H1 (cell line): ENCODE data around the gene MMP1. TPM values are rescaled to one million over a fixed set of nuclear protein-coding genes. Genes with fewer than 3 reads are reported as not detected.

Source experiments
- CTCF ChIA-PET: fragments of 300-600 bp; sonication (Branson Sonifier 250); formaldehyde crosslinking; loops from one replicate; lab custom pipeline; 2021; ENCODE audit not compliant: partially characterized antibody; lab: Charles Lee
- POLR2A ChIA-PET: fragments of 300-600 bp; sonication (Branson Sonifier 250); formaldehyde crosslinking; loops from one replicate; lab custom pipeline; 2021; ENCODE audit warnings: inconsistent platforms; ENCODE audit not compliant: partially characterized antibody; lab: Charles Lee
- DNase-seq, 2 experiments: peaks; one replicate each; pipeline versions ENCODE4 v3.0.0 to v3.0.0-alpha.2; 2010 to 2022; ENCODE audit warnings: low spot score in 2 of 2, low read depth in 1 of 2, mixed read lengths in 1 of 2
- FAIRE-seq: peaks from 2 replicates; lab custom pipeline; 2011; peaks lifted over from hg19 to GRCh38; lab: Jason Lieb, UNC
- H2AFZ ChIP-seq: 2 replicates; pipeline ENCODE4 v1.8.1; 2012; ENCODE audit warnings: low read length, inconsistent platforms
- H2AK5ac ChIP-seq: 2 replicates; pipeline ENCODE4 v1.6.1; 2013; ENCODE audit warnings: low read depth, low read length
- H2BK120ac ChIP-seq: replicated peaks from 2 replicates; pipeline ENCODE3; 2013; ENCODE audit warnings: low read depth, low read length, inconsistent platforms
- H2BK12ac ChIP-seq: 2 replicates; pipeline ENCODE4 v1.6.1; 2013; ENCODE audit warnings: low read depth, low read length
- H2BK15ac ChIP-seq: 2 replicates; pipeline ENCODE4 v1.6.1; 2013; ENCODE audit warnings: low read length
- H2BK20ac ChIP-seq: 2 replicates; pipeline ENCODE4 v1.6.1; 2013; ENCODE audit warnings: low read length
- H2BK5ac ChIP-seq: 2 replicates; pipeline ENCODE4 v1.6.1; 2013; ENCODE audit warnings: low read depth, low read length
- H3K14ac ChIP-seq: 2 replicates; pipeline ENCODE4 v1.6.1; 2013; ENCODE audit warnings: inconsistent platforms; ENCODE audit not compliant: insufficient read length
- H3K18ac ChIP-seq: 2 replicates; pipeline ENCODE4 v1.6.1; 2013; ENCODE audit warnings: low read length; ENCODE audit errors: extremely low read depth
- H3K23ac ChIP-seq: 2 replicates; pipeline ENCODE4 v1.6.1; 2013; ENCODE audit warnings: inconsistent platforms; ENCODE audit not compliant: insufficient read length
- H3K23me2 ChIP-seq: 2 replicates; pipeline ENCODE4 v1.6.1; 2013; ENCODE audit warnings: low read depth, low read length
- H3K27ac ChIP-seq: 2 replicates; pipeline ENCODE4 v1.6.1; 2011; ENCODE audit warnings: low read depth, low read length, inconsistent platforms
- H3K27me3 ChIP-seq, 4 experiments: replicated peaks in 1 of 4; 1 replicate in 1 of 4; 2 replicates in 3 of 4; pipeline versions ENCODE4 v1.6.1 to v1.8.1; 2011 to 2013; ENCODE audit warnings: low read length in 3 of 4, mild to moderate bottlenecking in 3 of 4, inconsistent platforms in 2 of 4, mixed read lengths in 2 of 4, moderate library complexity in 1 of 4; ENCODE audit not compliant: control insufficient read depth in 3 of 4, insufficient read depth in 3 of 4; ENCODE audit errors: extremely low read depth in 1 of 4
- H3K36me3 ChIP-seq, 4 experiments: 2 replicates each; pipeline versions ENCODE4 v1.6.1 to v1.8.1; 2011 to 2013; ENCODE audit warnings: mild to moderate bottlenecking in 4 of 4, low read length in 3 of 4, moderate library complexity in 2 of 4, control low read depth in 1 of 4, inconsistent platforms in 1 of 4; ENCODE audit not compliant: insufficient read depth in 4 of 4, control insufficient read depth in 2 of 4
- H3K4ac ChIP-seq: replicated peaks from 2 replicates; pipeline ENCODE3; 2013; ENCODE audit warnings: low read length, low read depth, mixed read lengths, inconsistent platforms; ENCODE audit not compliant: insufficient read length
- H3K4me1 ChIP-seq, 4 experiments: replicated peaks in 1 of 4; 1 replicate in 1 of 4; 2 replicates in 3 of 4; pipeline versions ENCODE4 v1.6.1 to v1.8.1; 2011 to 2013; ENCODE audit warnings: low read length in 3 of 4, inconsistent platforms in 2 of 4, mixed read lengths in 1 of 4; ENCODE audit not compliant: insufficient read depth in 4 of 4, control insufficient read depth in 3 of 4
- H3K4me2 ChIP-seq, 2 experiments: 2 replicates each; pipeline versions ENCODE4 v1.6.1 to v1.8.1; 2011 to 2013; ENCODE audit warnings: low read depth in 2 of 2, low read length in 2 of 2, control low read depth in 1 of 2, inconsistent platforms in 1 of 2, mild to moderate bottlenecking in 1 of 2; ENCODE audit not compliant: insufficient read depth in 1 of 2
- H3K4me3 ChIP-seq, 4 experiments: fragments of 200-600, 300-600 bp in 1 of 4; sonication (generic), shearing (Covaris generic), sonication (Bioruptor Twin) in 1 of 4; 2 replicates each; pipeline versions ENCODE4 v1.5.1 to v1.8.1; 2011 to 2016; ENCODE audit warnings: low read length in 4 of 4, low read depth in 3 of 4, control low read depth in 2 of 4, inconsistent platforms in 2 of 4, mild to moderate bottlenecking in 2 of 4, mixed read lengths in 1 of 4, moderate library complexity in 1 of 4; ENCODE audit not compliant: insufficient read depth in 2 of 4; ENCODE audit errors: extremely low read depth in 1 of 4
- H3K56ac ChIP-seq: replicated peaks from 2 replicates; pipeline ENCODE3; 2013; ENCODE audit warnings: low read depth, mild to moderate bottlenecking, mixed read lengths, low read length, inconsistent platforms; ENCODE audit not compliant: insufficient read length
- H3K79me1 ChIP-seq: 2 replicates; pipeline ENCODE4 v1.6.1; 2013; ENCODE audit warnings: low read depth, low read length, control low read depth
- H3K79me2 ChIP-seq, 2 experiments: 2 replicates each; pipeline versions ENCODE4 v1.6.1 to v1.8.1; 2012 to 2013; ENCODE audit warnings: low read length in 2 of 2, mild to moderate bottlenecking in 2 of 2, inconsistent platforms in 1 of 2; ENCODE audit not compliant: insufficient read depth in 2 of 2, control insufficient read depth in 1 of 2
- H3K9ac ChIP-seq, 4 experiments: replicated peaks in 1 of 4; 1 replicate in 1 of 4; 2 replicates in 3 of 4; pipeline versions ENCODE4 v1.6.1 to v1.8.1; 2011 to 2013; ENCODE audit warnings: low read depth in 3 of 4, low read length in 3 of 4, control low read depth in 2 of 4, mild to moderate bottlenecking in 2 of 4, moderate library complexity in 2 of 4, inconsistent platforms in 1 of 4; ENCODE audit errors: extremely low read depth in 1 of 4
- H3K9me3 ChIP-seq, 2 experiments: 2 replicates each; pipeline versions ENCODE4 v1.6.1 to v1.8.1; 2012 to 2013; ENCODE audit warnings: mild to moderate bottlenecking in 2 of 2, moderate library complexity in 2 of 2, control low read depth in 1 of 2, inconsistent platforms in 1 of 2, low read depth in 1 of 2, low read length in 1 of 2, mixed read lengths in 1 of 2; ENCODE audit not compliant: insufficient read depth in 2 of 2
- H4K20me1 ChIP-seq, 2 experiments: replicated peaks in 1 of 2; 2 replicates each; pipeline versions ENCODE3 to v1.8.1; 2011 to 2013; ENCODE audit warnings: inconsistent platforms in 2 of 2, low read length in 2 of 2, mild to moderate bottlenecking in 1 of 2; ENCODE audit not compliant: insufficient read depth in 2 of 2, control insufficient read depth in 1 of 2
- H4K5ac ChIP-seq: 2 replicates; pipeline ENCODE4 v1.6.1; 2013; ENCODE audit warnings: low read length, low read depth, mixed read lengths, inconsistent platforms; ENCODE audit not compliant: insufficient read length
- H4K8ac ChIP-seq: 2 replicates; pipeline ENCODE4 v1.8.0; 2013; ENCODE audit warnings: mild to moderate bottlenecking, moderate library complexity, low read length, inconsistent platforms; ENCODE audit not compliant: insufficient read depth; ENCODE audit errors: extremely low read depth
- H4K91ac ChIP-seq: replicated peaks from 2 replicates; pipeline ENCODE3; 2013; ENCODE audit warnings: low read length, mixed read lengths, inconsistent platforms; ENCODE audit not compliant: insufficient read length
- CEBPB ChIP-seq: IDR thresholded peaks from 2 replicates; pipeline ENCODE4 v1.6.1; 2012; ENCODE audit warnings: low read depth, low read length
- EZH2 ChIP-seq: fragments of 200-600 bp; sonication (generic); IDR thresholded peaks from 2 replicates; pipeline ENCODE4 v1.7.1; 2012; ENCODE audit warnings: low read depth, mild to moderate bottlenecking, moderate library complexity, low read length, inconsistent platforms; ENCODE audit not compliant: severe bottlenecking
- GTF2F1 ChIP-seq: IDR thresholded peaks from 2 replicates; pipeline ENCODE4 v1.6.1; 2012; ENCODE audit warnings: low read depth, low read length, improper control_type of control experiment, borderline replicate concordance
- JUN ChIP-seq: IDR thresholded peaks from 2 replicates; pipeline ENCODE4 v1.6.1; 2011; ENCODE audit warnings: low read depth, mild to moderate bottlenecking, improper control_type of control experiment, low read length
- JUND ChIP-seq: IDR thresholded peaks from 2 replicates; pipeline ENCODE4 v1.6.1; 2011; ENCODE audit warnings: mild to moderate bottlenecking, improper control_type of control experiment, low read length
- KDM1A ChIP-seq: fragments of 200-600, 300-600 bp; sonication (generic); IDR thresholded peaks from 2 replicates; pipeline ENCODE4 v1.7.1; 2016; ENCODE audit warnings: mild to moderate bottlenecking, low read length, borderline replicate concordance
- NANOG ChIP-seq: IDR thresholded peaks from 2 replicates; pipeline ENCODE4 v1.6.1; 2011; ENCODE audit warnings: low read length, low read depth, mild to moderate bottlenecking, inconsistent platforms; ENCODE audit not compliant: insufficient read depth, poor library complexity, severe bottlenecking
- RAD21 ChIP-seq, 2 experiments: IDR thresholded peaks in 1 of 2; conservative IDR thresholded peaks in 1 of 2; 2 replicates each; pipeline ENCODE4 v1.6.1; 2011; ENCODE audit warnings: low read depth in 2 of 2, low read length in 2 of 2, improper control_type of control experiment in 1 of 2, inconsistent platforms in 1 of 2, mild to moderate bottlenecking in 1 of 2, moderate library complexity in 1 of 2
- YY1 ChIP-seq: IDR thresholded peaks from 2 replicates; pipeline ENCODE4 v1.6.1; 2011; ENCODE audit warnings: low read depth, mild to moderate bottlenecking, low read length
- WGBS, 2 experiments: shearing (Covaris generic) in 1 of 2; methylation state at CpG; one replicate each; pipeline versions ENCODE4 v1.1.6 to v1.1.7; 2013 to 2015; ENCODE audit warnings: low lambda C conversion rate in 2 of 2, mixed read lengths in 2 of 2, inconsistent platforms in 1 of 2, low coverage in 1 of 2, missing lambda C conversion rate in 1 of 2; ENCODE audit not compliant: insufficient replicate concordance in 2 of 2, insufficient coverage in 1 of 2, insufficient read length in 1 of 2; ENCODE audit errors: extremely low coverage in 1 of 2, missing lambda C conversion rate in 1 of 2; 5-methylcytosine and 5-hydroxymethylcytosine counted together
- polyA plus RNA-seq, 7 experiments: library from polyadenylated mRNA; depleted of rRNA in 3 of 7; stranded (reverse) in 5 of 7; unstranded in 2 of 7; fragments of >200 nt in 5 of 7; fragments of 200-250 nt in 2 of 7; gene quantifications; 1 replicate in 5 of 7; 2 replicates in 1 of 7; 4 replicates in 1 of 7; pipeline versions ENCODE4 v1.2.1 to v1.2.3, GENCODE V29; 2011 to 2013; ENCODE audit warnings: missing spikeins in 2 of 7, mixed read lengths in 2 of 7
- total RNA-seq: library from RNA; stranded (reverse); fragmentation: NEBNext Ultra II Directional; extraction: Animal tissue kit (Norgen Biotek cat#: 25700); gene quantifications from 2 replicates; pipeline ENCODE4 v1.2.1, GENCODE V29; 2021
- TF ChIP-seq, protein P1 (sequence below), 3 experiments: IDR thresholded peaks; 1 replicate in 2 of 3; 2 replicates in 1 of 3; pipeline versions ENCODE4 v1.5.1 to v1.6.1; 2011; ENCODE audit warnings: low read length in 3 of 3, mild to moderate bottlenecking in 3 of 3, inconsistent platforms in 2 of 3, low read depth in 1 of 3, moderate library complexity in 1 of 3; ENCODE audit not compliant: insufficient read depth in 1 of 3; ENCODE audit errors: control extremely low read depth in 1 of 3

Gene MMP1
- total and polyA plus RNA-seq, 2 of the 8 experiments (the other 6 are each of a cell fraction or from before 2014, with no cell fraction given) = not detected

DNA sequence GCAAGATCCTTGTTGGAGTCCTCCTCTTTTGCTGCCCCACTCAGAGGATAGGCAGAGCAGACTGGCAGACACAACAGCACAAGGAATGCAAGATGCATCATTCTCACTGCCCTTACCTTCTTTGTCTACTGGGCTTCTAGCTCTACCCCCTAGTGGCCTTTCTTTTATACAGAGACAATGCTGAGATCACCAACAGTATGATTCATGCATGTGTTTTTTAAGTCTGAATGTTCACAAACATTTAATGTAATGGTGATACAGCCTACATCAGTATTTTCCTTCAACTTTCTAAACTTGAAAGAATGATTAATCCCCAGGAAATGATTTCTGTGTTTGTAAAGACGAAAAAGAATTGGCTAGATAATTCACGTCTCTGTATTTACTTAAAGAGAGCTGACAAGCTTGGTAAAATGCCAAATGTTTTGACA is 17.5 kb downstream of the MMP1 start, which contains the start of gene MMP10:
MMP10 (minus strand) TSS at position 138 of the 428 bp plus-strand sequence; CDS start at position 101, 37 bp downstream.
- no peak within 1 kb of the TSS for H3K14ac ChIP-seq
- FAIRE-seq (peak; percentile 96), DNase-seq (peak in 1 of 2 experiments; percentile 27)
- H2BK5ac ChIP-seq = no peak within 1 kb of the TSS
- no peak within 1 kb of the TSS for H4K5ac ChIP-seq
- WGBS, 2 experiments = 53% methylated on average over 2 of the region's 2 CpGs; no CpG with 5 or more reads in 1 of the 2 experiments
- H3K23ac ChIP-seq = no peak within 1 kb of the TSS
- H4K91ac ChIP-seq = no peak within 1 kb of the TSS
- 0 out of 4 replicates have a peak within 1 kb of the TSS, but pooled peaks have one; percentile 14 to 24 for H3K4me2 ChIP-seq
- H3K4me1 ChIP-seq = peaks cover 0 to 3% (median under 1%) of the 10 kb centered on the region in 4 experiments; a peak in 2 of 7 replicates
- no peaks in the 10 kb centered on the region for H3K79me1 ChIP-seq
- H4K8ac ChIP-seq = no peak within 1 kb of the TSS
- H2BK12ac ChIP-seq = no peak within 1 kb of the TSS
- H3K56ac ChIP-seq = no peak within 1 kb of the TSS
- H3K9me3 ChIP-seq = no peaks in the 10 kb centered on the region
- no peaks in the 10 kb centered on the region for H3K23me2 ChIP-seq
- H3K4me3 ChIP-seq = no peak within 1 kb of the TSS
- no peak within 1 kb of the TSS for H2BK20ac ChIP-seq
- no peaks in the 10 kb centered on the region for H4K20me1 ChIP-seq
- H3K9ac ChIP-seq = no peak within 1 kb of the TSS
- H3K27me3 ChIP-seq = no peaks in the 10 kb centered on the region
- no peak within 1 kb of the TSS for H2BK120ac ChIP-seq
- H3K79me2 ChIP-seq = no peaks in the 10 kb centered on the region
- CTCF ChIA-PET = interaction anchor here (0.6 to 7.0 kb wide), 18 partner anchors 8 to 714 kb away, joined by 3 to 57 read pairs (median 4); partner anchors contain the start of gene MMP1
- no peak within 1 kb of the TSS for H3K27ac ChIP-seq
- H2AK5ac ChIP-seq = no peak within 1 kb of the TSS
- POLR2A ChIA-PET = interaction anchor here (1.0 to 1.3 kb wide), 3 partner anchors 33 to 134 kb away, joined by 3 read pairs; no protein-coding TSS in a partner anchor
- H3K4ac ChIP-seq = no peak within 1 kb of the TSS
- H3K18ac ChIP-seq = no peak within 1 kb of the TSS; the same call in 1 of the 2 replicates
- no peaks in the 10 kb centered on the region for H3K36me3 ChIP-seq
- no peak within 1 kb of the TSS for H2BK15ac ChIP-seq
- H2AFZ ChIP-seq = no peak within 1 kb of the TSS
- TF ChIP-seq, protein P1, sequence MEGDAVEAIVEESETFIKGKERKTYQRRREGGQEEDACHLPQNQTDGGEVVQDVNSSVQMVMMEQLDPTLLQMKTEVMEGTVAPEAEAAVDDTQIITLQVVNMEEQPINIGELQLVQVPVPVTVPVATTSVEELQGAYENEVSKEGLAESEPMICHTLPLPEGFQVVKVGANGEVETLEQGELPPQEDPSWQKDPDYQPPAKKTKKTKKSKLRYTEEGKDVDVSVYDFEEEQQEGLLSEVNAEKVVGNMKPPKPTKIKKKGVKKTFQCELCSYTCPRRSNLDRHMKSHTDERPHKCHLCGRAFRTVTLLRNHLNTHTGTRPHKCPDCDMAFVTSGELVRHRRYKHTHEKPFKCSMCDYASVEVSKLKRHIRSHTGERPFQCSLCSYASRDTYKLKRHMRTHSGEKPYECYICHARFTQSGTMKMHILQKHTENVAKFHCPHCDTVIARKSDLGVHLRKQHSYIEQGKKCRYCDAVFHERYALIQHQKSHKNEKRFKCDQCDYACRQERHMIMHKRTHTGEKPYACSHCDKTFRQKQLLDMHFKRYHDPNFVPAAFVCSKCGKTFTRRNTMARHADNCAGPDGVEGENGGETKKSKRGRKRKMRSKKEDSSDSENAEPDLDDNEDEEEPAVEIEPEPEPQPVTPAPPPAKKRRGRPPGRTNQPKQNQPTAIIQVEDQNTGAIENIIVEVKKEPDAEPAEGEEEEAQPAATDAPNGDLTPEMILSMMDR (IDR thresholded peaks at IDR 0.05; ENCODE audit: control extremely low read depth in 1 of 3, insufficient read depth in 1 of 3, low read depth in 1 of 3, low read length in 3 of 3) = peak in 2 of 3 experiments; percentile 11 to 62; a peak in 2 of 4 replicates
- TF ChIP-seq GTF2F1 = no peak
- no peak for TF ChIP-seq CEBPB
- no peak for TF ChIP-seq KDM1A
- no peak for TF ChIP-seq EZH2
- 0 out of 2 replicates have a peak, but pooled peaks have one; percentile 30 for TF ChIP-seq YY1
- 0 out of 2 replicates have a peak, but pooled peaks have one; percentile 53 for TF ChIP-seq JUN
- TF ChIP-seq RAD21 (IDR thresholded peaks at IDR 0.05 in 1 of 2, conservative IDR thresholded peaks at IDR 0.05 in 1 of 2; ENCODE audit: low read depth in 2 of 2, low read length in 2 of 2) = peak in 1 of 2 experiments; percentile 34; a peak in 1 of 4 replicates
- peak; percentile 50; the same call in 1 of the 2 replicates for TF ChIP-seq JUND
- peak; percentile 38 for TF ChIP-seq NANOG
